ENCODE results near the gene BLVRA. TPM values are rescaled to one million over a fixed set of nuclear protein-coding genes. Genes with fewer than 3 reads are reported as not detected.
"Not testable (repeated sequence)": the region's sequence is repeated elsewhere in the genome, so short reads cannot be mapped to it uniquely, and the experiment has no call there.

The BLVRA gene
- polyA plus RNA-seq, 2 of the 4 experiments (the other 2 are of a cell fraction) = 68.5 to 85.4 TPM

DNA sequence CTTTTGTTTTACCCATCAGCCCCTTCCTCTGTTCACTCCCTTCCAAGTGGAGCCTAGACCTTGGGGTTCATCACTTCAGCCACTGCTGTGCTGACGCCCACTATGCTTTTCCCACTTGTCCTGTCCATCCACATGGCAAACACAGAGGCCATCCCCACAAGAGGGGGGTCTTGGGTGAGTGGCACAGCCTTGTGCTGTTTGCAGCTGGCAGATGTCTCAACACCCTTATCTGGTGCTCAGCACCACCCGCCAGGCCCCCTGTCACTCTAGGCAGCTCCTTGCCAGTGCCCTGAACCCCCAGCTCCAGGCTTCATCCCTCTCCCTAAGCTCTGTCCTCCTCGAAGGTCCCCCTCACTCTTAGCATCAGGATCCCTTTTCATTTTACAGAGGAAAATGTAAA lies 13.1 kb downstream of the BLVRA start:
- ATAC-seq (no peak), FAIRE-seq (no peak), DNase-seq (ENCODE audit: low read depth in 1 of 2, low spot score in 1 of 2) (no peak)
- ChIA-PET CTCF (interaction anchor here (0.7 to 1.0 kb wide), 2 partner anchors 9 to 72 kb away, joined by 3 to 5 read pairs; no protein-coding TSS in a partner anchor), POLR2A (no interaction called here)
- peak overlapping the region in 1 of 2 experiments; percentile 17; a peak in 1 of 6 replicates for H3K27ac ChIP-seq
- peaks cover 27% of the 10 kb centered on the region for H3K4me1 ChIP-seq
- TF ChIP-seq CBX2 (IDR thresholded peaks at IDR 0.05; ENCODE audit: borderline replicate concordance, low read depth) = no peak
- TF ChIP-seq PBX3 (IDR thresholded peaks at IDR 0.05) = no peak
- no peak for TF ChIP-seq SMC3 (IDR thresholded peaks at IDR 0.05)
- TF ChIP-seq HOXA7 (CRISPR knock-in tag; IDR thresholded peaks at IDR 0.05) = no peak
- TF ChIP-seq ZNF302 (CRISPR knock-in tag; IDR thresholded peaks at IDR 0.05) = no peak
- TF ChIP-seq CBX8 (IDR thresholded peaks at IDR 0.05) = no peak
- no peak for TF ChIP-seq FOSB (CRISPR knock-in tag; IDR thresholded peaks at IDR 0.05)
- no peak for TF ChIP-seq POLR2A (IDR thresholded peaks at IDR 0.05; ENCODE audit: low read length)
- TF ChIP-seq, protein P1, sequence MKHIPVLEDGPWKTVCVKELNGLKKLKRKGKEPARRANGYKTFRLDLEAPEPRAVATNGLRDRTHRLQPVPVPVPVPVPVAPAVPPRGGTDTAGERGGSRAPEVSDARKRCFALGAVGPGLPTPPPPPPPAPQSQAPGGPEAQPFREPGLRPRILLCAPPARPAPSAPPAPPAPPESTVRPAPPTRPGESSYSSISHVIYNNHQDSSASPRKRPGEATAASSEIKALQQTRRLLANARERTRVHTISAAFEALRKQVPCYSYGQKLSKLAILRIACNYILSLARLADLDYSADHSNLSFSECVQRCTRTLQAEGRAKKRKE (CRISPR knock-in tag; IDR thresholded peaks at IDR 0.05; ENCODE audit: low read depth) = no peak
- TF ChIP-seq, protein P2, sequence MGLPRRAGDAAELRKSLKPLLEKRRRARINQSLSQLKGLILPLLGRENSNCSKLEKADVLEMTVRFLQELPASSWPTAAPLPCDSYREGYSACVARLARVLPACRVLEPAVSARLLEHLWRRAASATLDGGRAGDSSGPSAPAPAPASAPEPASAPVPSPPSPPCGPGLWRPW (IDR thresholded peaks at IDR 0.05) = no peak
- no peak for TF ChIP-seq FOSL2 (IDR thresholded peaks at IDR 0.05)
- TF ChIP-seq FOSL2 (CRISPR knock-in tag; IDR thresholded peaks at IDR 0.05) = no peak
- no peak for TF ChIP-seq ESRRA (IDR thresholded peaks at IDR 0.05; ENCODE audit: borderline replicate concordance, low read length)
- TF ChIP-seq HOXB13 (CRISPR knock-in tag; IDR thresholded peaks at IDR 0.05; ENCODE audit: low read depth) = no peak
- TF ChIP-seq, protein P3, sequence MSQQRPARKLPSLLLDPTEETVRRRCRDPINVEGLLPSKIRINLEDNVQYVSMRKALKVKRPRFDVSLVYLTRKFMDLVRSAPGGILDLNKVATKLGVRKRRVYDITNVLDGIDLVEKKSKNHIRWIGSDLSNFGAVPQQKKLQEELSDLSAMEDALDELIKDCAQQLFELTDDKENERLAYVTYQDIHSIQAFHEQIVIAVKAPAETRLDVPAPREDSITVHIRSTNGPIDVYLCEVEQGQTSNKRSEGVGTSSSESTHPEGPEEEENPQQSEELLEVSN (IDR thresholded peaks at IDR 0.05; ENCODE audit: borderline replicate concordance, low read depth) = no peak
- TF ChIP-seq RNF2 (IDR thresholded peaks at IDR 0.05; ENCODE audit: borderline replicate concordance, low read depth) = no peak
- no peak for TF ChIP-seq CEBPB (IDR thresholded peaks at IDR 0.05)
- no peak for TF ChIP-seq NPAS2 (CRISPR knock-in tag; IDR thresholded peaks at IDR 0.05; ENCODE audit: borderline replicate concordance)
- TF ChIP-seq HEYL (CRISPR knock-in tag; IDR thresholded peaks at IDR 0.05) = no peak
- no peak overlapping the region for H3K4me2 ChIP-seq
- H3K4me3 ChIP-seq = no peak overlapping the region
- WGBS (ENCODE audit: missing lambda C conversion rate) = 67% methylated on average over 3 of the region's 3 CpGs
- H3K9me3 ChIP-seq = no peaks in the 10 kb centered on the region

DNA sequence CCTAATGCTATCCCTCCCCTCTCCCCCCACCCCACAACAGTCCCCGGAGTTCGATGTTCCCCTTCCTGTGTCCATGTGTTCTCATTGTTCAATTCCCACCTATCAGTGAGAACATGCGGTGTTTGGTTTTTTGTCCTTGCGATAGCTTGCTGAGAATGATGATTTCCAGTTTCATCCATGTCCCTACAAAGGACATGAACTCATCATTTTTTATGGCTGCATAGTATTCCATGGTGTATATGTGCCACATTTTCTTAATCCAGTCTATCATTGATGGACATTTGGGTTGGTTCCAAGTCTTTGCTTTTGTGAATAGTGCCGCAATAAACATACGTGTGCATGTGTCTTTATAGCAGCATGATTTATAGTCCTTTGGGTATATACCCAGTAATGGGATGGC lies 14.8 kb downstream of the BLVRA start:
- DNase-seq (ENCODE audit: low read depth in 1 of 2, low spot score in 1 of 2); H3K9me3 ChIP-seq; CTCF ChIA-PET; H3K4me3 ChIP-seq; ATAC-seq; FAIRE-seq; H3K4me2 ChIP-seq; H3K27ac ChIP-seq; POLR2A ChIA-PET: not testable (repeated sequence)
- peaks cover 23% of the 10 kb centered on the region for H3K4me1 ChIP-seq
- WGBS (ENCODE audit: missing lambda C conversion rate) = 82% methylated on average over 6 of the region's 6 CpGs

DNA sequence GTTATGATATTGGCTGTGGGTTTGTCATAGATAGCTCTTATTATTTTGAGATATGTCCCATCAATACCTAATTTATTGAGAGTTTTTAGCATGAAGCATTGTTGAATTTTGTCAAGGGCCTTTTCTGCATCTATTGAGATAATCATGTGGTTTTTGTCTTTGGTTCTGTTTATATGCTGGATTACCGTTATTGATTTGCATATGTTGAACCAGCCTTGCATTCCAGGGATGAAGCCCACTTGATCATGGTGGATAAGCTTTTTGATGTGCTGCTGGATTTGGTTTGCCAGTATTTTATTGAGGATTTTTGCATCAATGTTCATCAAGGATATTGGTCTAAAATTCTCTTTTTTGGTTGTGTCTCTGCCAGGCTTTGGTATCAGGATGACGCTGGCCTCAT lies 16.8 kb downstream of the BLVRA start:
- H3K4me3 ChIP-seq; POLR2A ChIA-PET; H3K4me2 ChIP-seq; DNase-seq (ENCODE audit: low read depth in 1 of 2, low spot score in 1 of 2); H3K27ac ChIP-seq; H3K9me3 ChIP-seq; FAIRE-seq; CTCF ChIA-PET; ATAC-seq: not testable (repeated sequence)
- H3K4me1 ChIP-seq = peaks cover 20% of the 10 kb centered on the region
- WGBS (ENCODE audit: missing lambda C conversion rate) = 96% methylated on average over 2 of the region's 2 CpGs
